Thoracic aorta (tissue), 2 donors: ENCODE results near the gene SERTAD4. TPM values are rescaled to one million over a fixed set of nuclear protein-coding genes. Genes with fewer than 3 reads are reported as not detected.
"Not testable (repeated sequence)": the region's sequence is repeated elsewhere in the genome, so short reads cannot be mapped to it uniquely, and the experiment has no call there.

Source experiments
- ATAC-seq: fragments of 150-250 bp; one replicate; pipeline ENCODE4 v1.8.0; 2017; ENCODE audit warnings: low read depth; ENCODE audit not compliant: insufficient number of reproducible peaks, low FRiP score
- DNase-seq: peaks from one replicate; pipeline ENCODE4 v3.0.0-alpha.2; 2020; ENCODE audit warnings: low spot score
- H3K27ac ChIP-seq, 2 donors: fragments of 200-600 bp; sonication (generic); 1 replicate in 1 of 2; 2 replicates in 1 of 2; pipeline ENCODE4 v1.5.1; 2016; ENCODE audit warnings: mild to moderate bottlenecking in 2 of 2, moderate library complexity in 2 of 2
- H3K27me3 ChIP-seq: fragments of 200-600 bp; sonication (generic); replicated peaks from 2 replicates; pipeline ENCODE4 v1.6.0; 2016; ENCODE audit warnings: mild to moderate bottlenecking; ENCODE audit not compliant: insufficient read depth
- H3K36me3 ChIP-seq: fragments of 200-600 bp; sonication (generic); one replicate; pipeline ENCODE4 v1.5.1; 2016
- H3K4me1 ChIP-seq, 2 donors: fragments of 200-600 bp; sonication (generic); 1 replicate in 1 of 2; 2 replicates in 1 of 2; pipeline versions ENCODE4 v1.5.1 to v1.6.0; 2016; ENCODE audit warnings: low read depth in 2 of 2, mild to moderate bottlenecking in 1 of 2; ENCODE audit not compliant: control insufficient read depth in 1 of 2
- H3K4me3 ChIP-seq: fragments of 200-600 bp; sonication (generic); 2 replicates; pipeline ENCODE4 v1.5.1; 2016; ENCODE audit warnings: mild to moderate bottlenecking
- H3K9me3 ChIP-seq: fragments of 200-600 bp; sonication (generic); 2 replicates; pipeline ENCODE4 v1.5.1; 2016
- CTCF ChIP-seq: fragments of 200-600 bp; sonication (generic); IDR thresholded peaks from one replicate; pipeline ENCODE4 v1.5.1; 2019; ENCODE audit warnings: antibody characterized with exemption
- total RNA-seq, 2 donors: library from RNA; depleted of rRNA; stranded (reverse); fragments of >200 nt; gene quantifications; one replicate each; pipeline versions ENCODE4 v1.1.0 to v1.2.3, GENCODE V29; 2016

The SERTAD4 gene
- total RNA-seq, 2 donors from 2014 or later, result 5.8 to 10.0 TPM

DNA sequence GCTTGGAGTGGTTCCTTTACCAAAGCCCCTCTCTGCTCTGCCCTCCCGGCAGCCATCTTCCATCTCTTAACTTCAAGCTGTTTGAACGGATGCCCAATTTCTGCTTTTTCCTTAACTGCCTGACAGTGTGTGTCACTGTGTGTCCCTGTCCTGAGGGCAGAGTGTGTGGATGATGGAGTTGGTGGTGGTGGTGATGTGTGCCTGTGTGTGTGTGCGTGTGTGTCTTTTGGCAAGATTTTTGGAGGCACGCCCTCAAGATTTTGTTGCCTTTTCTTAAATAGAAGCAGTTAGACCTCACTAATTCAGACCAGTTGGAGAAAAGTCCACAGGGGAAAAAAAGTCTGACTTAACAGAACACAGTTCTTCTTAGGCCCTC lies 30.3 kb downstream of the SERTAD4 start:
- H3K4me3 ChIP-seq, result peak overlapping the region; percentile 47
- no peak for TF ChIP-seq CTCF
- no peaks in the 10 kb centered on the region for H3K27me3 ChIP-seq
- ATAC-seq, result no peak
- DNase-seq, result no peak
- H3K27ac ChIP-seq, result peak overlapping the region; percentile 77 to 83
- H3K4me1 ChIP-seq, result peaks cover 26 to 61% of the 10 kb centered on the region in 2 donors
- no peaks in the 10 kb centered on the region for H3K9me3 ChIP-seq
- no peaks in the 10 kb centered on the region for H3K36me3 ChIP-seq

DNA sequence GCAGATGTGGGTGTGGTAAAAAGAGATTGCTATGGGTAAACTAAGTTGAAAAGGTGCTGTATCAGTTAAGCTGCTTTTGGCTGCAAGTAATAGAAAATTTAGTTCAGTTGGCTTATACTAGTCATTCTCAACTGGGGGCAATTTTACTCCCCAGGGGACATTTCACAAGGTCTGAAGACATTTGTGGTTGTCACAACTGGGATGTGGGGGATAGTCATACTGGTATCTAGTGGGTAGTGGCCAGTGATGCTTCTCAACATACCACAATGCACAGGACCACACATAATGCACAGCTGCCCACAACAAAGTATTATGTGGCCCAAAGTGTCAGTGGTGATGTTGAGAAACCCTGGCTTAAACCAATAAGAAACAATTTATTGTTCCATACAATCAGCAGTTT lies 31.4 kb downstream of the SERTAD4 start:
- H3K27me3 ChIP-seq, result no peaks in the 10 kb centered on the region
- H3K36me3 ChIP-seq, result no peaks in the 10 kb centered on the region
- TF ChIP-seq CTCF, result no peak
- H3K4me3 ChIP-seq, result no peak overlapping the region
- peak overlapping the region in 1 of 2 donors; percentile 77 for H3K27ac ChIP-seq
- ATAC-seq (no peak), DNase-seq (no peak)
- no peaks in the 10 kb centered on the region for H3K9me3 ChIP-seq
- peaks cover 18 to 50% of the 10 kb centered on the region in 2 donors for H3K4me1 ChIP-seq

DNA sequence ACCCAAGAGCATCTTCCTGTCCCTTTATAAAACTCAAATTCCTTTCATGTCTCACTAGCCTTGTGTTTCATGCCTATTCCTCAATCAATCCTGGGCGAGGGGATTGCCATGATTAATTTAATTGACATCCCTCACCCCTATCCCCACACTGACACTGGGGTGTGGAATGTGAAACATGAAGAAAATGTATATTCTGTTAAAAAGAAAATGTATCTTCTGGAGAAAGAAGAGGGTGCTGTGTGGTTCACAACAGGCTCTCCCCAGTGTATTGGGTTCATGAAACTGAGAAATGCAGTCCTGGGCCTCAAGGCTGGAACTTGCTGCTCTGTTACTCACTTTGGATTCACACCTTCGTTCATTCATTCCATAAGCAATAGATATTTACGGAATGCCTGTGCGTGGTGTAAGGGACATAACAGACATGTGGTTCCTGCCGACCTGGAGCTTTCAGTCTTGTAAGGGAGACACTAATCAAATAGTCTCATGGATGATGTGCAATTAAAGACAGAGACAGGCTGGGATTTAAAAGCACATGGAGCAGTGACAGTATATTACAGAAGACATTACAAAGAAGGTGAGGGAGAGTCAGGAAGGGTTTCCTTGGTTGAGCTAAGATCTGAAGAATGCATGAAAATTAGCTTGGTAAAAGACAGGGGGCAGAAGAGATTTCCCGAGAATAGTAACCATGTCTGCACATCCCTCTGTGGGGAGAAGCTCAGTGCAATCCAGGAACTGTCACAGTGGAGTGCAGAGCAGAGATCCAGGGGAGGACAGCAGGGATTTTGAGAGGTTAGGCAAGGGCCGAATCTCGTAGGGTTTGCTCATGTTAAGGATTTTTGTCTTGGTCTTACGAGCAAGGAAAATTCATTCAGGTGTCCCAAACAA lies 32.1 kb downstream of the SERTAD4 start:
- DNase-seq, result no peak
- Histone ChIP-seq H3K27ac (peak overlapping the region in 1 of 2 donors; percentile 77), H3K9me3 (no peaks in the 10 kb centered on the region), H3K4me1 (peaks cover 18 to 44% of the 10 kb centered on the region in 2 donors), H3K36me3 (no peaks in the 10 kb centered on the region), H3K27me3 (no peaks in the 10 kb centered on the region), H3K4me3 (no peak overlapping the region)
- no peak for TF ChIP-seq CTCF
- ATAC-seq, result no peak

DNA sequence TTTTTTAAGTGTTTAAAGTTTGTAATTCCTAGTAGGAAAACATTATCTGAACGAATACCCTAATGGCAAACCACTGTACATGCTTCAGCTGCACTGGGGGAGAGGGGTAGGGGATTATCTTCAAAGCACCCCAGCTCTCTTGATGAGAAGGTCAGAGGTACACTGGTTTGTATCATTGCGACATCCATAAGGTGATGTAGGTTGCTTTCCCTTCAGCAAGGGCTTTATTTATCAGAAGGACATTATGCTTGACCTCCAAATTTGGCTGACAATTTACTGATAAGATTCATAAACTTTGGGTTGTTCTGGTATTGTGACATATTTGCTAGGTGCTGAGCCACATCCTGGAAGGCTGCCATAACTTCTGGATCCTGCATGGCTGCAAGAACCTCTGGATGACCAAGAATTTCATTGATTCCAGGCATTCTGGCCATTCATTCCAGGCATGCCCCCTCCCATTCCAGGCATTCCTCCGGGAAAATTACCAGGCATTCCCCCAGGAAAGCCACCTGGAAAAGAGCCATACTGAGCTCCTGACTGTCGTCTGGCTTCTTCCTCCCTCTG lies 32.9 kb downstream of the SERTAD4 start:
- H3K4me3 ChIP-seq, DNase-seq, ATAC-seq, H3K9me3 ChIP-seq, H3K27me3 ChIP-seq, H3K27ac ChIP-seq, H3K36me3 ChIP-seq: not testable (repeated sequence)
- H3K4me1 ChIP-seq, result peaks cover 18 to 41% of the 10 kb centered on the region in 2 donors

DNA sequence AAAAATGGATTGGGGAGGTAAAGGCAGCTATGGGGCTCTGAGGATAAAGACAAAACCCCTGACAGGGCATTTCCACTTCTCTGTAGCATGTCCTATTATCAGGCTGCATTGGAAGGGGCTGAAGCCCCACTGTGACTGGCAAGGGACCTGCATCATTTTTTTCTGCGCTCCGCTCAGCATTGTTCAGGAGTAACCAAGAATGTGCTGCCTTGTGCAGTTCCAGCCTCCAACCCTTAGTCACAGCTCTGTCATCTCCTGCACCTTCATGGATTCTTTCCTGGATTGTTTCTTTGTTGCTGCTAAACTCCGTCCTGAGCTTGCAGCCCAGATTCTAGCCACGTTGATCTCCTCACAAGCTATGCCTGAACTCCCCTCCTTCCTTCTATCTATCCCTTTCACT lies 37.4 kb downstream of the SERTAD4 start:
- H3K9me3 ChIP-seq, result no peaks in the 10 kb centered on the region
- H3K27ac ChIP-seq, result no peak overlapping the region
- DNase-seq (no peak), ATAC-seq (no peak)
- no peak for TF ChIP-seq CTCF
- no peaks in the 10 kb centered on the region for H3K27me3 ChIP-seq
- no peaks in the 10 kb centered on the region for H3K36me3 ChIP-seq
- H3K4me1 ChIP-seq, result peaks cover 3 to 8% of the 10 kb centered on the region in 2 donors
- H3K4me3 ChIP-seq, result no peak overlapping the region
